Testis (tissue), 2 donors: Measurements from ENCODE around the gene SECISBP2L.

Experiments
- CTCF ChIP-seq, 3 experiments: fragments of 450-650 bp in 2 of 3; fragments of 200-600 bp in 1 of 3; sonication (generic) in 1 of 3; IDR thresholded peaks; one replicate each; pipeline ENCODE4 v1.5.1; 2016 to 2019; ENCODE audit warnings: antibody characterized with exemption in 3 of 3, mild to moderate bottlenecking in 2 of 3, moderate library complexity in 1 of 3
- POLR2A ChIP-seq: fragments of 450-650 bp; IDR thresholded peaks from one replicate; pipeline ENCODE4 v1.6.1; 2017; ENCODE audit warnings: antibody characterized with exemption, mild to moderate bottlenecking, moderate library complexity

DNA sequence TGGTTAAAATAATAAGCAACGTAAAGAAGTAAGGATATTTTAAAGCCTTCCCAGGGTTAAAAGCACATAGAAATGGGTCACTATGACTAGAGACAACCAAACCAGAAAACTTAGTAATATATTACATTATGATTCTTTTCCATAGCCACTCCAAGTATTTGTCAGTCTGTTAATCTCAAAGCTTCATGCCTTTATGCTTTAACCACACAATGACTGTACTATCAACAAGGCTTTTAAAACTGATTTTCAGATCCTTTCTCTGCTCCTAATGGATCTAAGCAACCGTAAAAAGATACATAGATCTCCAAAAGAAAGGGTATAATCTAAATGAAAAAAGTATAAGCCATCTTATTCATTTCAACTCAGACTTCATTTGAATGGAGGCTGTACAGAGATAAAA, 14.4 kb downstream of the SECISBP2L start:
- no peak for TF ChIP-seq POLR2A
- no peak for TF ChIP-seq CTCF (IDR thresholded peaks at IDR 0.05)
